ENCODE data around the gene DOK5.

Gene DOK5

GRCh38 chr20:54475334-54476168 lies at the start of gene DOK5:
Gene DOK5 (plus strand): TSS chr20:54475593. CDS start chr20:54475947, 354 bp downstream.
- H4K20me1 ChIP-seq (ENCODE audit: insufficient read depth, low read length, poor library complexity, severe bottlenecking) = no peaks in the 10 kb centered on the region
- no peak within 1 kb of the TSS for H2AFZ ChIP-seq (ENCODE audit: low read length)
- no peak within 1 kb of the TSS for H3K9ac ChIP-seq (ENCODE audit: low read depth, low read length, poor library complexity, severe bottlenecking)
- no peak within 1 kb of the TSS for H3K4me3 ChIP-seq (ENCODE audit: low read length, poor library complexity, severe bottlenecking)
- TF ChIP-seq CTCF (conservative IDR thresholded peaks at IDR 0.05; ENCODE audit: low read length) = no peak
- no peak for TF ChIP-seq EZH2phosphoT487 (IDR thresholded peaks at IDR 0.05; ENCODE audit: borderline replicate concordance)
- no peak within 1 kb of the TSS for H3K4me2 ChIP-seq (ENCODE audit: low read depth, low read length, poor library complexity, severe bottlenecking)
- no peaks in the 10 kb centered on the region for H3K9me3 ChIP-seq (ENCODE audit: insufficient read depth, low read depth, low read length)
- no peaks in the 10 kb centered on the region for H3K27me3 ChIP-seq (ENCODE audit: insufficient read depth, low read length, poor library complexity, severe bottlenecking)
- H3K79me2 ChIP-seq (ENCODE audit: insufficient read depth, low read length) = no peaks in the 10 kb centered on the region
- no peaks in the 10 kb centered on the region for H3K36me3 ChIP-seq (ENCODE audit: insufficient read depth, low read length)
- H3K4me1 ChIP-seq (ENCODE audit: insufficient read depth, low read length, poor library complexity, severe bottlenecking) = no peaks in the 10 kb centered on the region
- H3F3A ChIP-seq (ENCODE audit: low read depth) = no peaks in the 10 kb centered on the region
- no peaks in the 10 kb centered on the region; the same call in 1 of the 2 replicates for H3K9me2 ChIP-seq (replicated peaks; ENCODE audit: low read depth, low read length)

GRCh38 chr20:54429364-54429763 lies 46.0 kb upstream of the DOK5 start:
- H3K4me2 ChIP-seq (ENCODE audit: low read depth, low read length, poor library complexity, severe bottlenecking) = no peak overlapping the region
- H4K20me1 ChIP-seq (ENCODE audit: insufficient read depth, low read length, poor library complexity, severe bottlenecking) = no peaks in the 10 kb centered on the region
- no peaks in the 10 kb centered on the region for H3K79me2 ChIP-seq (ENCODE audit: insufficient read depth, low read length)
- H3K36me3 ChIP-seq (ENCODE audit: insufficient read depth, low read length) = no peaks in the 10 kb centered on the region
- H3F3A ChIP-seq (ENCODE audit: low read depth) = no peaks in the 10 kb centered on the region
- H3K4me3 ChIP-seq (ENCODE audit: low read length, poor library complexity, severe bottlenecking) = no peak overlapping the region
- no peaks in the 10 kb centered on the region for H3K27me3 ChIP-seq (ENCODE audit: insufficient read depth, low read length, poor library complexity, severe bottlenecking)
- no peak overlapping the region for H3K9ac ChIP-seq (ENCODE audit: low read depth, low read length, poor library complexity, severe bottlenecking)
- H2AFZ ChIP-seq (ENCODE audit: low read length) = no peak overlapping the region
- no peaks in the 10 kb centered on the region for H3K4me1 ChIP-seq (ENCODE audit: insufficient read depth, low read length, poor library complexity, severe bottlenecking)
- TF ChIP-seq CTCF (conservative IDR thresholded peaks at IDR 0.05; ENCODE audit: low read length) = no peak
- TF ChIP-seq EZH2phosphoT487 (IDR thresholded peaks at IDR 0.05; ENCODE audit: borderline replicate concordance) = no peak
- peaks cover 2% of the 10 kb centered on the region; the same call in 1 of the 2 replicates for H3K9me3 ChIP-seq (ENCODE audit: insufficient read depth, low read depth, low read length)
- no peaks in the 10 kb centered on the region for H3K9me2 ChIP-seq (replicated peaks; ENCODE audit: low read depth, low read length)

- no peaks in the 10 kb centered on the region for H3K27me3 ChIP-seq (ENCODE audit: insufficient read depth, low read length, poor library complexity, severe bottlenecking)
- TF ChIP-seq CTCF (conservative IDR thresholded peaks at IDR 0.05; ENCODE audit: low read length) (no peak), EZH2phosphoT487 (IDR thresholded peaks at IDR 0.05; ENCODE audit: borderline replicate concordance) (no peak)
- no peaks in the 10 kb centered on the region for H3K79me2 ChIP-seq (ENCODE audit: insufficient read depth, low read length)
- H3F3A ChIP-seq (ENCODE audit: low read depth) = no peaks in the 10 kb centered on the region
- no peaks in the 10 kb centered on the region for H3K9me3 ChIP-seq (ENCODE audit: insufficient read depth, low read depth, low read length)
- H3K4me2 ChIP-seq (ENCODE audit: low read depth, low read length, poor library complexity, severe bottlenecking) = no peak overlapping the region
- no peaks in the 10 kb centered on the region for H3K36me3 ChIP-seq (ENCODE audit: insufficient read depth, low read length)
- no peak overlapping the region for H3K9ac ChIP-seq (ENCODE audit: low read depth, low read length, poor library complexity, severe bottlenecking)
- no peak overlapping the region for H3K4me3 ChIP-seq (ENCODE audit: low read length, poor library complexity, severe bottlenecking)
- H3K4me1 ChIP-seq (ENCODE audit: insufficient read depth, low read length, poor library complexity, severe bottlenecking) = no peaks in the 10 kb centered on the region
- no peaks in the 10 kb centered on the region for H4K20me1 ChIP-seq (ENCODE audit: insufficient read depth, low read length, poor library complexity, severe bottlenecking)
- H2AFZ ChIP-seq (ENCODE audit: low read length) = no peak overlapping the region
- H3K9me2 ChIP-seq (replicated peaks; ENCODE audit: low read depth, low read length) = no peaks in the 10 kb centered on the region
Measured at GRCh38 chr20:54431156-54431944, 44.0 kb upstream of the DOK5 start.

All from Loucy (cell line).